ENCODE data around the gene MSH6. TPM values are rescaled to one million over a fixed set of nuclear protein-coding genes. Genes with fewer than 3 reads are reported as not detected.

Gene MSH6
- total and polyA plus RNA-seq, 2 experiments from 2014 or later = 78.1 to 80.7 TPM

GRCh38 chr2:47810850-47811249 lies 27.9 kb downstream of the MSH6 start:
- H3K27me3 ChIP-seq = no peaks in the 10 kb centered on the region
- peak overlapping the region; percentile 55 for H3K27ac ChIP-seq
- no peak overlapping the region for H3K4me3 ChIP-seq
- H3K36me3 ChIP-seq = peaks cover 70% of the 10 kb centered on the region
- no peaks in the 10 kb centered on the region for H3K4me1 ChIP-seq (ENCODE audit: low read depth)
- TF ChIP-seq CTCF (IDR thresholded peaks at IDR 0.05; ENCODE audit: low read depth, low read length) = no peak
- DNase-seq (ENCODE audit: low read depth in 1 of 2, low spot score in 1 of 2) = no peak
- no peaks in the 10 kb centered on the region for H3K9me3 ChIP-seq (ENCODE audit: low read depth)

GRCh38 chr2:47811668-47812067 lies 28.7 kb downstream of the MSH6 start:
- Histone ChIP-seq H3K27me3 (no peaks in the 10 kb centered on the region), H3K4me1 (ENCODE audit: low read depth) (no peaks in the 10 kb centered on the region), H3K4me3 (no peak overlapping the region), H3K27ac (peak overlapping the region; percentile 55), H3K9me3 (ENCODE audit: low read depth) (no peaks in the 10 kb centered on the region), H3K36me3 (peaks cover 72% of the 10 kb centered on the region)
- TF ChIP-seq CTCF (IDR thresholded peaks at IDR 0.05; ENCODE audit: low read depth, low read length) = no peak
- no peak for DNase-seq (ENCODE audit: low read depth in 1 of 2, low spot score in 1 of 2)

- no peak overlapping the region for H3K27ac ChIP-seq
- no peak for TF ChIP-seq CTCF (IDR thresholded peaks at IDR 0.05; ENCODE audit: low read depth, low read length)
- H3K27me3 ChIP-seq = no peaks in the 10 kb centered on the region
- H3K4me1 ChIP-seq (ENCODE audit: low read depth) = no peaks in the 10 kb centered on the region
- H3K4me3 ChIP-seq = no peak overlapping the region
- DNase-seq (ENCODE audit: low read depth in 1 of 2, low spot score in 1 of 2) = no peak
- no peaks in the 10 kb centered on the region for H3K9me3 ChIP-seq (ENCODE audit: low read depth)
- H3K36me3 ChIP-seq = peaks cover 75% of the 10 kb centered on the region
Observed at GRCh38 chr2:47815764-47816163, 32.8 kb downstream of the MSH6 start.

- no peaks in the 10 kb centered on the region for H3K4me1 ChIP-seq (ENCODE audit: low read depth)
- H3K27me3 ChIP-seq = no peaks in the 10 kb centered on the region
- no peak overlapping the region for H3K4me3 ChIP-seq
- H3K36me3 ChIP-seq = peaks cover 78% of the 10 kb centered on the region
- DNase-seq (ENCODE audit: low read depth in 1 of 2, low spot score in 1 of 2) = no peak
- no peak overlapping the region for H3K27ac ChIP-seq
- H3K9me3 ChIP-seq (ENCODE audit: low read depth) = no peaks in the 10 kb centered on the region
- TF ChIP-seq CTCF (IDR thresholded peaks at IDR 0.05; ENCODE audit: low read depth, low read length) = no peak
Observed at GRCh38 chr2:47818777-47819176, 35.8 kb downstream of the MSH6 start.

- Histone ChIP-seq H3K9me3 (ENCODE audit: low read depth) (no peaks in the 10 kb centered on the region), H3K27ac (no peak overlapping the region), H3K4me1 (ENCODE audit: low read depth) (no peaks in the 10 kb centered on the region), H3K27me3 (no peaks in the 10 kb centered on the region), H3K4me3 (no peak overlapping the region), H3K36me3 (peaks cover 78% of the 10 kb centered on the region)
- DNase-seq (ENCODE audit: low read depth in 1 of 2, low spot score in 1 of 2) = no peak
- TF ChIP-seq CTCF (IDR thresholded peaks at IDR 0.05; ENCODE audit: low read depth, low read length) = no peak
Observed at GRCh38 chr2:47819834-47820233, 36.9 kb downstream of the MSH6 start.

- Histone ChIP-seq H3K27ac (no peak overlapping the region), H3K27me3 (no peaks in the 10 kb centered on the region), H3K36me3 (peaks cover 74% of the 10 kb centered on the region), H3K9me3 (ENCODE audit: low read depth) (no peaks in the 10 kb centered on the region), H3K4me1 (ENCODE audit: low read depth) (no peaks in the 10 kb centered on the region), H3K4me3 (no peak overlapping the region)
- TF ChIP-seq CTCF (IDR thresholded peaks at IDR 0.05; ENCODE audit: low read depth, low read length) = no peak
- no peak for DNase-seq (ENCODE audit: low read depth in 1 of 2, low spot score in 1 of 2)
Observed at GRCh38 chr2:47822518-47822917, 39.6 kb downstream of the MSH6 start.

All from cardiac muscle cell (in vitro differentiated cells and primary cell).